Kidney (tissue), 14 donors: Measurements from ENCODE around the gene CAMLG. TPM values are rescaled to one million over a fixed set of nuclear protein-coding genes. Genes with fewer than 3 reads are reported as not detected.
"Not testable (repeated sequence)": the region's sequence is repeated elsewhere in the genome, so short reads cannot be mapped to it uniquely, and the experiment has no call there.

Experiments
- DNase-seq, 5 donors: peaks; one replicate each; pipeline ENCODE4 v3.0.0-alpha.2; 2013 to 2020
- FAIRE-seq: peaks from 2 replicates; lab custom pipeline; 2012; peaks lifted over from hg19 to GRCh38; lab: Jason Lieb, UNC
- H3K27ac ChIP-seq, 2 donors: one replicate each; pipeline ENCODE4 v1.7.0; 2013; ENCODE audit warnings: low read depth in 2 of 2, low read length in 2 of 2, inconsistent platforms in 1 of 2
- H3K27me3 ChIP-seq: one replicate; pipeline ENCODE4 v1.7.1; 2013; ENCODE audit warnings: low read length, inconsistent platforms; ENCODE audit not compliant: control insufficient read depth, insufficient read depth
- H3K36me3 ChIP-seq, 3 donors: one replicate each; pipeline versions ENCODE4 v1.7.0 to v1.7.1; 2013; ENCODE audit warnings: low read length in 3 of 3, control low read depth in 1 of 3, inconsistent platforms in 1 of 3; ENCODE audit not compliant: insufficient read depth in 3 of 3, control insufficient read depth in 2 of 3
- H3K4me1 ChIP-seq, 3 donors: one replicate each; pipeline versions ENCODE4 v1.7.0 to v1.7.1; 2013; ENCODE audit warnings: low read length in 3 of 3, inconsistent platforms in 1 of 3, low read depth in 1 of 3; ENCODE audit not compliant: control insufficient read depth in 2 of 3, insufficient read depth in 2 of 3
- H3K4me3 ChIP-seq, 3 donors: one replicate each; pipeline versions ENCODE4 v1.7.0 to v1.8.1; 2013; ENCODE audit warnings: low read length in 3 of 3, control low read depth in 1 of 3, inconsistent platforms in 1 of 3
- H3K9ac ChIP-seq, 3 donors: one replicate each; pipeline versions ENCODE4 v1.7.0 to v1.7.1; 2013; ENCODE audit warnings: low read length in 3 of 3, control low read depth in 1 of 3, inconsistent platforms in 1 of 3
- H3K9me3 ChIP-seq, 3 donors: one replicate each; pipeline versions ENCODE4 v1.7.0 to v1.7.1; 2013; ENCODE audit warnings: low read length in 3 of 3, control low read depth in 1 of 3, inconsistent platforms in 1 of 3; ENCODE audit not compliant: control insufficient read depth in 2 of 3, insufficient read depth in 1 of 3
- intact Hi-C: fragments of 100-400 bp; cut with DNase I; formaldehyde crosslinking; loops from one replicate; pipeline ENCODE4 v1.11.1; 2022
- polyA plus RNA-seq: library from polyadenylated mRNA; stranded (reverse); fragments of 350-450 nt; fragmentation: Illumina TruSeq; extraction: RNeasy Lipid Tissue Mini Kit (QIAGEN cat#74804); gene quantifications from one replicate; pipeline ENCODE4 v1.2.3, GENCODE V29; 2014; ENCODE audit warnings: low read depth, low replicate concordance; ENCODE audit not compliant: insufficient read depth
- total RNA-seq: library from RNA; stranded (reverse); fragmentation: NEBNext Ultra II Directional; extraction: Animal tissue kit (Norgen Biotek cat#: 25700); gene quantifications from one replicate; pipeline ENCODE4 v1.2.1, GENCODE V29; 2021
- TF ChIP-seq, protein P1 (sequence below): IDR thresholded peaks from 3 replicates; pipeline ENCODE4 v1.5.1; 2012; ENCODE audit warnings: mild to moderate bottlenecking, moderate library complexity, borderline replicate concordance; ENCODE audit not compliant: insufficient read depth; ENCODE audit errors: extremely low read depth
- donor health status: control.
- donor health status: control.
- donor health status: control.
- donor health status: control.
- donor health status: control.
- donor health status: DM: yes; HTN: yes; CAD: no.
- donor health status: Normal renal cell carcinoma (clear cell type).

The CAMLG gene
- total and polyA plus RNA-seq, 2 donors from 2014 or later: 22.9 to 47.0 TPM

DNA sequence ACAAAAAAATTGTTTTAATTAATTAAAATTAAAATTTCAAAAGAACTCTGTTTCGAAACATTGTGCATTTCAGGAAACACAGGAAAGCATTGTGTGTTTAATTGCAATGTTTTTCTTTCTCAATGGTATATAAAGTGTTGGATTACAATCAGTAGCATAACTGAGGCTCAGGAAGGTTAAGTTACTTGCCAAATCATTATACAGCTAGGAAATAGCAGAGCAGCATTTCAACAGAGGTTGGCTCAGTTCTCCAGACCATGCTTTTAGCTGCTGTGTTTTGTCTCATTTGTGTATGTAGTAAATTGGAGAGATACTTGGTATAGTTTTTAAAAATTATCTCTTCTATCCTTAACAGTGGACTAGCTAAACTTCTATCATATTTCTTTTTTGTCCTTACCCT, 30.0 kb upstream of the CAMLG start:
- H3K27ac ChIP-seq: no peak overlapping the region
- H3K4me1 ChIP-seq: no peaks in the 10 kb centered on the region
- no peak overlapping the region for H3K4me3 ChIP-seq
- FAIRE-seq (no peak), DNase-seq (no peak)
- intact Hi-C loops: no loop called here
- peaks cover 7 to 26% (median 17%) of the 10 kb centered on the region in 3 donors for H3K36me3 ChIP-seq
- no peak overlapping the region for H3K9ac ChIP-seq
- TF ChIP-seq, protein P1, sequence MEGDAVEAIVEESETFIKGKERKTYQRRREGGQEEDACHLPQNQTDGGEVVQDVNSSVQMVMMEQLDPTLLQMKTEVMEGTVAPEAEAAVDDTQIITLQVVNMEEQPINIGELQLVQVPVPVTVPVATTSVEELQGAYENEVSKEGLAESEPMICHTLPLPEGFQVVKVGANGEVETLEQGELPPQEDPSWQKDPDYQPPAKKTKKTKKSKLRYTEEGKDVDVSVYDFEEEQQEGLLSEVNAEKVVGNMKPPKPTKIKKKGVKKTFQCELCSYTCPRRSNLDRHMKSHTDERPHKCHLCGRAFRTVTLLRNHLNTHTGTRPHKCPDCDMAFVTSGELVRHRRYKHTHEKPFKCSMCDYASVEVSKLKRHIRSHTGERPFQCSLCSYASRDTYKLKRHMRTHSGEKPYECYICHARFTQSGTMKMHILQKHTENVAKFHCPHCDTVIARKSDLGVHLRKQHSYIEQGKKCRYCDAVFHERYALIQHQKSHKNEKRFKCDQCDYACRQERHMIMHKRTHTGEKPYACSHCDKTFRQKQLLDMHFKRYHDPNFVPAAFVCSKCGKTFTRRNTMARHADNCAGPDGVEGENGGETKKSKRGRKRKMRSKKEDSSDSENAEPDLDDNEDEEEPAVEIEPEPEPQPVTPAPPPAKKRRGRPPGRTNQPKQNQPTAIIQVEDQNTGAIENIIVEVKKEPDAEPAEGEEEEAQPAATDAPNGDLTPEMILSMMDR: no peak
- H3K27me3 ChIP-seq: no peaks in the 10 kb centered on the region
- no peaks in the 10 kb centered on the region for H3K9me3 ChIP-seq

DNA sequence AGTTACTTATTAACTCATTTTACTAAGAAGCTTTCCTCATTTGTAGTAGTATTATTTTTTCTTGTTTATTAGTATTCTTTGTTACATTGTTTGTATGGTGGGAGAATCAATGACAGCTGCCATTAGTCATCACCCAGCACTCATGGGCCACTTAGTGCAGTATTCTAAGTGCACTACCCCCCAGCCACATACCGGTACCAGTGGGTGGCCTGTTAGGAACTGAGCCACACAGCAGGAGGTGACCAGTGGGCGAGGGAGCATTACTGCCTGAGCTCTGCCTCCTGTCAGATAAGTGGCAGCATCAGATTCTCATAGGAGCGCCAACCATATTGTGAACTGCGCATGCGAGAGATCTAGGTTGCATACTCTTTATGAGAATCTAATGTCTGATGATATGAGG, 24.2 kb upstream of the CAMLG start:
- Histone ChIP-seq H3K9me3 (no peaks in the 10 kb centered on the region), H3K36me3 (peaks cover 0 to 19% (median 12%) of the 10 kb centered on the region in 3 donors), H3K4me1 (no peaks in the 10 kb centered on the region), H3K4me3 (no peak overlapping the region), H3K27ac (no peak overlapping the region), H3K9ac (no peak overlapping the region), H3K27me3 (no peaks in the 10 kb centered on the region)
- DNase-seq (no peak), FAIRE-seq (no peak)
- TF ChIP-seq, protein P1: no peak
- intact Hi-C loops: no loop called here

DNA sequence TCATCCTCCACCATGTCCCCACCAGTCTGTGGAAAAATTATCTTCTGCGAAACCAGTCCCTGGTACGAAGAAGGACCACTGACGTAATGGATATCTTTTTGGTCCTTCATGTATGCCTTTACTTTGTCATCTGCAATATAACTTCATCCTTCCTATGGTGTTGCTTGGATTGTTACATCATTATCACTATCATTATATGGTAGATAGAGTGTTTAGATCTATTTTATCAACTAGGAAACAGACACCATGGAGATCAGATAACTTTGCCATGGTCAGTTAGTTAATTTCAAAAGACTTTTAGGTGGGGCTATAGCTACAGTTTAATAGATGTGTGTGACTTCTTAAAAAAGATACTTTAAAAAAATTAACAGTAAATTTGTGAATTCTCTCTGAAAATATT, 23.8 kb upstream of the CAMLG start:
- no peak overlapping the region for H3K9ac ChIP-seq
- no peak overlapping the region for H3K4me3 ChIP-seq
- FAIRE-seq (no peak), DNase-seq (no peak)
- H3K27me3 ChIP-seq: no peaks in the 10 kb centered on the region
- intact Hi-C loops: no loop called here
- no peaks in the 10 kb centered on the region for H3K4me1 ChIP-seq
- H3K27ac ChIP-seq: no peak overlapping the region
- TF ChIP-seq, protein P1: no peak
- peaks cover 0 to 15% (median 15%) of the 10 kb centered on the region in 3 donors for H3K36me3 ChIP-seq
- no peaks in the 10 kb centered on the region for H3K9me3 ChIP-seq

DNA sequence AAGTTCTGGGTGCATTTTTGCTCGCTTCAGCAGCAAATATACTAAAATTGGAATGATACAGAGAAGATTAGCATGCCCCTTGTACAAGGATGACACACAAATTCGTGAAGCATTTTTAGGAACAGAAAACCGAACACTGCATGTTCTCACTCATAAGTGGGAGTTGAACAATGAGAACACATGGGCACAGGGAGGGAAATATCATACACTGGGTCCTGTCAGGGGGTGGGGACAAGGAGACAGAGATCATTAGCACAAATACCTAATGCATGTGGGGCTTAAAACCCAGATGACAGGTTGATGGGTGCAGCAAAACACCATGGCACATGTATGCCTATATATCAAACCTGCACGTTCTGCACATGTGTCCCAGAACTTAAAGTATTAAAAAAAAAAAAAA, 22.9 kb upstream of the CAMLG start:
- H3K27ac ChIP-seq, H3K9me3 ChIP-seq, intact Hi-C loops, H3K27me3 ChIP-seq, DNase-seq, FAIRE-seq, H3K4me3 ChIP-seq, H3K9ac ChIP-seq, H3K4me1 ChIP-seq: not testable (repeated sequence)
- H3K36me3 ChIP-seq: peaks cover 3 to 20% (median 17%) of the 10 kb centered on the region in 3 donors
